ENCODE data around the gene TEPSIN. TPM values are rescaled to one million over a fixed set of nuclear protein-coding genes. Genes with fewer than 3 reads are reported as not detected.

Gene TEPSIN
- total and polyA plus RNA-seq, 2 donors (not counting 3 experiments of a cell fraction or from before 2014, with no cell fraction given), result 41.6 to 45.3 TPM

- Histone ChIP-seq H3K4me3 (replicated peaks in 1 of 3; ENCODE audit: insufficient read depth in 1 of 3, low read depth in 1 of 3, low read length in 3 of 3) (no peak overlapping the region), H2AFZ (ENCODE audit: low read depth, low read length) (no peak overlapping the region), H3K9me3 (replicated peaks; ENCODE audit: control insufficient read depth, insufficient read depth, low read length) (no peaks in the 10 kb centered on the region), H4K20me1 (replicated peaks; ENCODE audit: control insufficient read depth, extremely low read depth, insufficient read depth, low read length) (no peaks in the 10 kb centered on the region), H3K9me1 (replicated peaks; ENCODE audit: control insufficient read depth, extremely low read depth, insufficient read depth, low read length) (no peaks in the 10 kb centered on the region), H3K79me2 (ENCODE audit: control insufficient read depth, insufficient read depth, low read length) (no peaks in the 10 kb centered on the region), H3K9ac (replicated peaks; ENCODE audit: extremely low read depth, insufficient read depth, low read length) (no peak overlapping the region), H3K4me1 (ENCODE audit: control insufficient read depth, extremely low read depth, insufficient read depth, low read length) (peaks cover 12% of the 10 kb centered on the region), H3K27ac (ENCODE audit: insufficient read depth, low read depth, low read length) (peak overlapping the region; percentile 19), H3K4me2 (ENCODE audit: insufficient read depth, low read length) (peak overlapping the region; percentile 25), H3K27me3 (ENCODE audit: control insufficient read depth in 2 of 2, insufficient read depth in 2 of 2, low read length in 2 of 2) (no peaks in the 10 kb centered on the region), H3K36me3 (ENCODE audit: control insufficient read depth in 2 of 2, extremely low read depth in 1 of 2, insufficient read depth in 2 of 2, low read length in 2 of 2) (peaks cover 6 to 35% of the 10 kb centered on the region in 2 experiments)
- peak; percentile 31 for DNase-seq (ENCODE audit: low read depth, low spot score)
- intact Hi-C loops (cut with micrococcal nuclease) (no loop called here), dilution Hi-C loops (cut with MboI; ENCODE audit: extremely low pct_ligation_motif_present, low sequenced_read_pairs) (no loop called here)
- TF ChIP-seq FOS (IDR thresholded peaks at IDR 0.05; ENCODE audit: borderline replicate concordance, insufficient read depth, low read length) (no peak), MYC (IDR thresholded peaks at IDR 0.05; ENCODE audit: low read depth, low read length) (no peak), GATA2 (IDR thresholded peaks at IDR 0.05; ENCODE audit: insufficient read depth, insufficient read length, low read depth, low read length) (no peak), JUN (IDR thresholded peaks at IDR 0.05; ENCODE audit: borderline replicate concordance, insufficient read depth, insufficient read length, low read depth) (no peak)
- ChIA-PET CTCF (interaction anchor here (0.7 to 1.1 kb wide), 3 partner anchors 13 to 270 kb away, joined by 3 to 4 read pairs (median 3); no protein-coding TSS in a partner anchor), POLR2A (no interaction called here)
- BruUV-seq (replicated peaks), result no TSS peak
- peak; percentile 44 for FAIRE-seq
Measured at GRCh38 chr17:81267390-81268067, 28.7 kb upstream of the TEPSIN start.

- no peak overlapping the region for H3K4me2 ChIP-seq (ENCODE audit: insufficient read depth, low read length)
- TF ChIP-seq GATA2 (IDR thresholded peaks at IDR 0.05; ENCODE audit: insufficient read depth, insufficient read length, low read depth, low read length) (no peak), MAX (IDR thresholded peaks at IDR 0.05; ENCODE audit: insufficient read depth, insufficient read length) (no peak), FOS (IDR thresholded peaks at IDR 0.05; ENCODE audit: borderline replicate concordance, insufficient read depth, low read length) (no peak), CTCF (IDR thresholded peaks at IDR 0.05; ENCODE audit: extremely low read depth in 1 of 2, insufficient read depth in 1 of 2, low read depth in 1 of 2, low read length in 2 of 2) (no peak), POLR2AphosphoS5 (IDR thresholded peaks at IDR 0.05; ENCODE audit: insufficient read depth, low read depth, low read length) (no peak), EZH2 (IDR thresholded peaks at IDR 0.05; ENCODE audit: borderline replicate concordance, low read depth, low read length, severe bottlenecking) (no peak), JUN (IDR thresholded peaks at IDR 0.05; ENCODE audit: borderline replicate concordance, insufficient read depth, insufficient read length, low read depth) (no peak), POLR2A (IDR thresholded peaks at IDR 0.05; ENCODE audit: low read depth, low read length) (no peak), MYC (IDR thresholded peaks at IDR 0.05; ENCODE audit: low read depth, low read length) (no peak)
- no TSS peak for BruUV-seq (replicated peaks)
- no peak overlapping the region for H3K27ac ChIP-seq (ENCODE audit: insufficient read depth, low read depth, low read length)
- H2AFZ ChIP-seq (ENCODE audit: low read depth, low read length), result no peak overlapping the region
- intact Hi-C loops (cut with micrococcal nuclease), result no loop called here
- H3K9me1 ChIP-seq (replicated peaks; ENCODE audit: control insufficient read depth, extremely low read depth, insufficient read depth, low read length), result no peaks in the 10 kb centered on the region
- DNase-seq (ENCODE audit: low read depth, low spot score) (no peak), FAIRE-seq (no peak)
- dilution Hi-C loops (cut with MboI; ENCODE audit: extremely low pct_ligation_motif_present, low sequenced_read_pairs), result no loop called here
- ChIA-PET CTCF (no interaction called here), POLR2A (no interaction called here)
- H3K36me3 ChIP-seq (ENCODE audit: control insufficient read depth in 2 of 2, extremely low read depth in 1 of 2, insufficient read depth in 2 of 2, low read length in 2 of 2), result peaks cover 4 to 43% of the 10 kb centered on the region in 2 experiments
- no peaks in the 10 kb centered on the region for H3K27me3 ChIP-seq (ENCODE audit: control insufficient read depth in 2 of 2, insufficient read depth in 2 of 2, low read length in 2 of 2)
- peaks cover 12% of the 10 kb centered on the region for H3K4me1 ChIP-seq (ENCODE audit: control insufficient read depth, extremely low read depth, insufficient read depth, low read length)
- H3K79me2 ChIP-seq (ENCODE audit: control insufficient read depth, insufficient read depth, low read length), result no peaks in the 10 kb centered on the region
- no peak overlapping the region for H3K9ac ChIP-seq (replicated peaks; ENCODE audit: extremely low read depth, insufficient read depth, low read length)
- no peak overlapping the region for H3K4me3 ChIP-seq (replicated peaks in 1 of 3; ENCODE audit: insufficient read depth in 1 of 3, low read depth in 1 of 3, low read length in 3 of 3)
- no peaks in the 10 kb centered on the region for H4K20me1 ChIP-seq (replicated peaks; ENCODE audit: control insufficient read depth, extremely low read depth, insufficient read depth, low read length)
- no peaks in the 10 kb centered on the region for H3K9me3 ChIP-seq (replicated peaks; ENCODE audit: control insufficient read depth, insufficient read depth, low read length)
Measured at GRCh38 chr17:81265576-81265975, 26.7 kb upstream of the TEPSIN start.

Measured in endothelial cell of umbilical vein (primary cell).